Loucy (cell line): Measurements from ENCODE around the gene RALA.
"Not testable (repeated sequence)": the region's sequence is repeated elsewhere in the genome, so short reads cannot be mapped to it uniquely, and the experiment has no call there.

Experiments used
- CTCF ChIP-seq: fragments of 200-600 bp; sonication (generic); conservative IDR thresholded peaks from 2 replicates; pipeline ENCODE4 v1.5.1; 2014; ENCODE audit warnings: mild to moderate bottlenecking, antibody characterized with exemption, low read length
- EZH2phosphoT487 ChIP-seq: fragments of 200-600 bp; IDR thresholded peaks from 2 replicates; pipeline ENCODE4 v1.6.1; 2018; ENCODE audit warnings: antibody characterized with exemption, mild to moderate bottlenecking, moderate library complexity, borderline replicate concordance

DNA sequence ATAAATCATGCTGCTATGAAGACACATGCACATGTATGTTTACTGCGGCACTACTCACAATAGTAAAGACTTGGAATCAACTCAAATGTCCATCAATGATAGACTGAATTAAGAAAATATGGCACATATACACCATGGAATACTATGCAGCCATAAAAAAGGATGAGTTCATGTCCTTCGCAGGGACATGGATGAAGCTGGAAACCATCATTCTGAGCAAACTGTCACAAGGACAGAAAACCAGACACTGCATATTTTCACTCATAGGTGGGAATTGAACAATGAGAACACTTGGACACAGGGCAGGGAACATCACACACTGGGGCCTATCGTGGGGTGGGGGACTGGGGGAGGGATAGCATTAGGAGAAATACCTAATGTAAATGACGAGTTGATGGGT is 69.7 kb downstream of the RALA start:
- TF ChIP-seq CTCF, EZH2phosphoT487: not testable (repeated sequence)
